Bronchial epithelial cell (primary cell): ENCODE results near the gene FOXO6. TPM values are rescaled to one million over a fixed set of nuclear protein-coding genes. Genes with fewer than 3 reads are reported as not detected.

ENCODE experiments used
- DNase-seq: peaks from one replicate; pipeline ENCODE4 v3.0.0-alpha.2; 2010; ENCODE audit warnings: low read depth
- FAIRE-seq: peaks from 2 replicates; lab custom pipeline; 2011; peaks lifted over from hg19 to GRCh38; lab: Jason Lieb, UNC
- H3K27me3 ChIP-seq: 2 replicates; pipeline ENCODE4 v1.5.1; 2011; ENCODE audit warnings: low read length; ENCODE audit not compliant: control insufficient read depth, insufficient read depth
- H3K36me3 ChIP-seq: 2 replicates; pipeline ENCODE4 v1.5.1; 2011; ENCODE audit warnings: low read length; ENCODE audit not compliant: control insufficient read depth, insufficient read depth
- H3K4me3 ChIP-seq: 2 replicates; pipeline ENCODE4 v1.5.1; 2011; ENCODE audit warnings: mild to moderate bottlenecking, low read depth, low read length, control low read depth
- total RNA-seq: library from RNA; depleted of rRNA; stranded (reverse); fragments of >200 nt; gene quantifications from 2 replicates; pipeline ENCODE4 v1.2.1, GENCODE V29; 2014
- TF ChIP-seq, protein P1 (sequence below): IDR thresholded peaks from 2 replicates; pipeline ENCODE4 v1.5.1; 2011; ENCODE audit warnings: mild to moderate bottlenecking, moderate library complexity, low read length, control low read depth, inconsistent platforms; ENCODE audit not compliant: insufficient read depth, severe bottlenecking

FOXO6 gene
- total RNA-seq, 1 donor from 2014 or later = not detected

DNA sequence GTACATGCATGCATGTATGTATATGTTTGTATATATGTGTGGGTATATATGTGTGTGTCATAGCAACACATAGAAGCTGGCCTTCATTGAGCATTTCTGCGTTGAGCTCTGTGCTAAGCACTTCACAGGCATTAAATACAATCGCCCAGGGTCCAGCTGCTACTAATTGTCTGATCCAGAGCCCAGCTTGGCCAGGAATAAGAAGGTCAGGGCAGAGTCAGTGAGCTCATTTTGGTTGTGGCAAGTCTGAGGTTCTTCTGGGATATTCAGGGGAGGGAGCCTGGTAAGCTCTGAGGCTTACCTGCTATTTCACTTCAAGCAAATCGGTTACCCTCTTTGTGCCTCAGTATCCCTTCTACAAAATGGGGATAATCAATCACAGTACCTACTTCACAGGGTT lies 59.6 kb downstream of the FOXO6 start:
- TF ChIP-seq, protein P1, sequence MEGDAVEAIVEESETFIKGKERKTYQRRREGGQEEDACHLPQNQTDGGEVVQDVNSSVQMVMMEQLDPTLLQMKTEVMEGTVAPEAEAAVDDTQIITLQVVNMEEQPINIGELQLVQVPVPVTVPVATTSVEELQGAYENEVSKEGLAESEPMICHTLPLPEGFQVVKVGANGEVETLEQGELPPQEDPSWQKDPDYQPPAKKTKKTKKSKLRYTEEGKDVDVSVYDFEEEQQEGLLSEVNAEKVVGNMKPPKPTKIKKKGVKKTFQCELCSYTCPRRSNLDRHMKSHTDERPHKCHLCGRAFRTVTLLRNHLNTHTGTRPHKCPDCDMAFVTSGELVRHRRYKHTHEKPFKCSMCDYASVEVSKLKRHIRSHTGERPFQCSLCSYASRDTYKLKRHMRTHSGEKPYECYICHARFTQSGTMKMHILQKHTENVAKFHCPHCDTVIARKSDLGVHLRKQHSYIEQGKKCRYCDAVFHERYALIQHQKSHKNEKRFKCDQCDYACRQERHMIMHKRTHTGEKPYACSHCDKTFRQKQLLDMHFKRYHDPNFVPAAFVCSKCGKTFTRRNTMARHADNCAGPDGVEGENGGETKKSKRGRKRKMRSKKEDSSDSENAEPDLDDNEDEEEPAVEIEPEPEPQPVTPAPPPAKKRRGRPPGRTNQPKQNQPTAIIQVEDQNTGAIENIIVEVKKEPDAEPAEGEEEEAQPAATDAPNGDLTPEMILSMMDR = no peak
- FAIRE-seq = peak; percentile 23
- Histone ChIP-seq H3K27me3 (no peaks in the 10 kb centered on the region), H3K4me3 (no peak overlapping the region), H3K36me3 (no peaks in the 10 kb centered on the region)
- no peak for DNase-seq

DNA sequence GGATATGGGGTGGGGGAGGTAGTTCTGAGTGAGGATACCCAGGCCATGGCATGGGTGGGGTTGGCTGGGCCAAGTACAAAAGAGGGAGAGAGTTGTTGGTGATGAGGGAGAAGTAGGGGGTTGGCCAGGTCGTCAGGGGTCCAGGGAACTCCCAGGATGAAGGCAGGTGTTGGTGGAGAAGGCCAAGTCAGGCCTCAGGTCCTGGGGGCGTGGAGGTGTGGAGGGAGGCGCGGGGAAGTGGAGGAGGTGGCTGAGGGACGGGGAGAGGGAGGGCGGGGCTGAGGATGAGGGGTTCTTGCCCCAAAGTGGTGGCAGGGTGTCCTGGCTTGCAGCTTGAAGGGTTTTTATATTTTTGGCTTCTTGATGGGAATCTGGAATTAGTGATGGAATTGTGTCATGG lies 61.1 kb downstream of the FOXO6 start:
- no peak for DNase-seq
- no peak overlapping the region for H3K4me3 ChIP-seq
- TF ChIP-seq, protein P1 = no peak
- FAIRE-seq = no peak
- H3K27me3 ChIP-seq = no peaks in the 10 kb centered on the region
- H3K36me3 ChIP-seq = no peaks in the 10 kb centered on the region

DNA sequence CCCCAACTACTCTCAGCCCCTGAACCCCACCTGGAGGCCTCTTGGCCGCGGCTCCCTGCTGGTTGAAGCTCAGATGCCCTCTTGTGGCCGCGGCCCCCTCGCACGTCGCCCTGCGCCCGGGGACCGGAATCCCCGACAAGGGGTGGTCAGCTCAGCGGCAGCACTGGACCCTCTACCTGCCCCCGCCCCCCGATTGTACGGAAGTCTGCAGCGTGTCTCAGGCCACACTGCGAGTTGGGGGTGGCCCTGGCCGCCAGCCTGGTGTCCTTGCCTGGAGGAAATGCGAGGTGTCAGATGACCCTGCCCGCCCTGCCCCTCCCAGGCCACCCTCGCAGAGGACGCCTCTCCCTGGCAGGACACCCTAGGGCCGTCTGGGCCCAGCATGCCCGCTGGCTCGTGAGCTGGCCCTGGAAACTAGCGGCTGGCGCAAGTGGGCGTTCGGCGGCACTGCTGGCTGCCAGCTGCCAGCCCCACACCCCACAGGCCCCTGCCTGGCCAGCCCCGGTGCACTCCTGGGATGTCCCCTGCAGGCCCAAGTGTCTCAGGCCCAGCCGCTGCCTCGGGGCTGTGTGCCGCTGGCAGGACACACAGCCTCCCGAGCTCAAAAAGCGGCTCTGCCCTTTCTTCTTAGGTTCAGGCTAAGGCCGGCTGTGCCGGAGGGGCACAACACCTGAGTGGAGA lies 62.4 kb downstream of the FOXO6 start:
- DNase-seq (no peak), FAIRE-seq (no peak)
- TF ChIP-seq, protein P1 = peak; percentile 46
- H3K4me3 ChIP-seq = no peak overlapping the region
- no peaks in the 10 kb centered on the region for H3K27me3 ChIP-seq
- H3K36me3 ChIP-seq = no peaks in the 10 kb centered on the region

DNA sequence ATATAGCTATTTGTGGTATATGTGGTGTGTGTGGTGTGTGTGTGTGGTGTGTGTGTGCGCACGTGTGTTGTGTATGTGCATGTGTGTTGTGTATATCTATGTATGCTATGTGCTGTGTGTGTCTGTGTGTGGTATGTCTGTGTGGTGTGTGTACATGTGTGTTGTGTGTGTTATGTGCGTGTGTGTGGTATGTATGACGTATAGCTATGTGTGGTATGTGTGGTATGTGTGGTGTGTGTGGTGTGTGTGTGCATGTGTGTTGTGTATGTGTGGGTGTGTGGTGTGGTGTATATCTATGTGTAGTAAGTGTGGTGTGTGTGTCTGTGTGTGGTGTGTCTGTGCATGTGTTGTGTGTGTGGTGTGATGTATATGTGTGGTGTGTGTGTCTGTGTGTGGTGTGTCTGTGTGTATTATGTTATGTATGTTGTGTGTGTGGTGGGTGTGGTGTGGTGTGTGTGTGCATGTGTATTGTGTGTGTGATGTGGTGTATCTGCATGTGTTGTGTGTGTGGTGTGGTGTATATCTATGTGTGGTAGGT lies 63.4 kb downstream of the FOXO6 start:
- DNase-seq (no peak), FAIRE-seq (peak; percentile 99)
- no peaks in the 10 kb centered on the region for H3K36me3 ChIP-seq
- H3K4me3 ChIP-seq = no peak overlapping the region
- H3K27me3 ChIP-seq = no peaks in the 10 kb centered on the region
- TF ChIP-seq, protein P1 = no peak

DNA sequence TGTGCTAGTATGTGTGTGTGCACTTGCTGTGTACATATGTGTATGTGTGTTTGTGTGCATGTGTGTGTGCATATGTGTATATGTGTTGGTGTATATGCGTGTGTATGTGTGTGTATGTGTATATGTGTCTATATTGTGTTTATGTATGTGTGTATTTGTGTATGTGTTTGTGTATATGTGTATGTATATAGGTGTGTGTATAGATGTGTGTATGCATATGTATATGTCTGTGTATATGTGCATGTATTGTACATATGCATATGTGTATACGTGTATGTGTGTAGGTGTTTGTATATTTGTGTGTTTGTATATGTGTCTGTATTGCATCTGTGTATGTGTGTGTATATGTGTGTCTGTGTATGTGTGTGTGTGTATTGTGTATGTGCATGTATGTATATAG lies 64.1 kb downstream of the FOXO6 start:
- DNase-seq = no peak
- H3K36me3 ChIP-seq = no peaks in the 10 kb centered on the region
- no peaks in the 10 kb centered on the region for H3K27me3 ChIP-seq
- no peak overlapping the region for H3K4me3 ChIP-seq
- no peak for FAIRE-seq
- TF ChIP-seq, protein P1 = no peak
